ENCODE data around the gene ATP2B2.
A peak's percentile ranks its signal among the peaks of the same experiment; 100 is the strongest.

ATP2B2 gene

GRCh38 chr3:10343526-10343925 lies 161.9 kb downstream of the ATP2B2 start:
- no peak for DNase-seq (ENCODE audit: low read depth)

DNA sequence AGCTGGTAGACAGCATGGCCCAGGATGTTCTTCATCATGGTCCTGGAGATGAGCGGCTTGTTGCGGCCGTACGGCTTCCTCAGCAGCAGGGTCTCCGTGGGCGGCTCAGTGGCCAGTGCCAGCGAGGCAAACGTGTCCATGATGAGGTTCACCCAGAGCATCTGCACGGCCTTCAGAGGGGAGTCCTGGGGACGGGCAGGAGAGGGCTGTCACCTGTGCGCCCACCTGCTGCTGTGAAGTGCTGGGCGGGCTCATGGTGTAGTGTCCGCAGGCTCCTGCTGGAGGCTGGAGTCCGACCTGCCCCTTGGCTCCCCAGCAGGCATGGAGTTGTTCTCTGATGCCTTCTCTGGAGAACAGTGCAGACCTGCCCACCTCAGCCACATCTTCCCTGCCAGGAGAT lies 162.6 kb downstream of the ATP2B2 start:
- no peak for DNase-seq (ENCODE audit: low read depth)

DNA sequence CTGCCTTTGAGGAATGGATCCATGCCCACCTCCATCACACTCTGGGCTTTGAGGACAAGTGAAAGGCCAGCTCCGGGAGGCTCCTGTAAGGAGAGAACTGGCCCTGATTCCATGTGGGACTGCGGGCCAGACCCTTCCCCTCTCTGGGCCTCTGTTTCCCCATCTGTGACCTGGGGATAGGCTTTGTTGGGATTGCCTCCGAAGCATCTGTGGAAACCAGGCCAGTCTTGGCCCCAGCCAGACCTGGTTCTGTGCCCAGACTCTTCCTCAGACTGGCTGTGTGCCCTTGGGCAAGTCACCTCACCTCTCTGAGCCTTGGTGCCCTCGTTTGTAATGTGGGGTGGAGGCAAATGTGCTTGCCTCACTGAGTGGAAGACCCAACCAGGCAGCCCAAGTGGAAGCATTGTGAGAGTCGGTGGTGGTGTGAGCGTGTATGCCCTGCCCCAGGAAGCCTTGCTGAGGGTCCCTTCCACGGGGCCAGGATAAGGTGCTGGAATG lies 163.4 kb downstream of the ATP2B2 start:
- no peak for DNase-seq (ENCODE audit: low read depth)

- DNase-seq (ENCODE audit: low read depth): no peak
These were observed 164.9 kb downstream of the ATP2B2 start for GRCh38 chr3:10340476-10340875.

DNA sequence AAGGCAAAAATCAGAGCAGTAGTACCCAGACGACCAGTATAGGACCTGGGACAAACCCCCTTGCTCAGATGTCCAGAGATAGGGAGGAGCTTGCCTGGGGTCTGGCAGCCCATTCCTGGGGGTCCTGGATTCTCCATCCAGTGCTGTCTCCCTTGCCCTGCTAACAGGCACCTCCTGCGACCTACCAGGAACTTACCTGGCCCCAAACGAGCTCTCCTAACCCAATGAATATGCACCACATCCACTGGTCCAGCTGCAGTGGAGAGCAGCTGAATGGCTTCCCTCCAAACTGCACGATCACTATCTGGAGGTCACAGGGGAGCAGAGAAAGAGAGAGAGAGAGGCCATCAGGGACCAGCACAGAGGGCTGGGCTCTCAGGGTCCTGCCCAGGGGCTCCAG lies 165.3 kb downstream of the ATP2B2 start:
- no peak for DNase-seq (ENCODE audit: low read depth)

- no peak for DNase-seq (ENCODE audit: low read depth)
These were observed 165.9 kb downstream of the ATP2B2 start for GRCh38 chr3:10339376-10339955.

DNA sequence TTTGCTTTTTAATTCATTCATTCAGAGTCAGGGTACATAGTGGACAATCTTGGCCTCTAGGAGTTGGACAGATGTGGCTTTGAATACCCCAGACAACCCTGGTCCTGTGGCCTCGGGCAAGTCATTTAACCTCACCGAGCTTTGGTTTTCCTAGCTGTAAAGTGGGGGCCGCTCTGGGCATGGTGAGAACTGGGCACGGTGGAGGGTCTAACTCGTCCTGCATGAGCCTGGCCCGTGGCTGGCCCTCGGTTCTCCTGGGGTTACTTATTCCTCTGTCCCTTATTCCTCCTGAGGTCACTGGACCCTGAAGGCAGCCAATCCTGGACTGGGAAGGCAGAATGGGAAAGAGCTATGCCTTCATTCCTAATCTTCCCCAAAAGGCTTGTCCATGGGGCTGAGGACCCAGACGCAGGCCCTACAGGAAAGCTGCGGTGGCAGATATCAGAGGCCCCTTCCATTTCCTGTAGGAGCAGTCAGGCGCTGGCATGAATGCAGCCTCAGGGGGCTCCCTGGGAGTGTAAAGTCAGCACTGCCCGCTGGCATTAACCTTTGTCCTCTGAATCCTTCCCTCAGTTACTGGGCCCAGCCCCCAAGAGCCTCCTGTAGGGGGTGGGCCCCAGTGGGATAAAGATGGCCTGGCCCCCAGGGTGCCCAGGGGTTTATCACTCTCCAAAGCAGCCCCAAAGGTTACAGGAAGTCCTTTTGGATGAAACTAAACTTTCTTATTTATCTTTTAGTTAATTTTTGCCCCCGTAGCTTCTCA lies 166.6 kb downstream of the ATP2B2 start:
- no peak for DNase-seq (ENCODE audit: low read depth)

- DNase-seq (ENCODE audit: low read depth): no peak
These were observed 167.3 kb downstream of the ATP2B2 start for GRCh38 chr3:10338164-10338470.

DNA sequence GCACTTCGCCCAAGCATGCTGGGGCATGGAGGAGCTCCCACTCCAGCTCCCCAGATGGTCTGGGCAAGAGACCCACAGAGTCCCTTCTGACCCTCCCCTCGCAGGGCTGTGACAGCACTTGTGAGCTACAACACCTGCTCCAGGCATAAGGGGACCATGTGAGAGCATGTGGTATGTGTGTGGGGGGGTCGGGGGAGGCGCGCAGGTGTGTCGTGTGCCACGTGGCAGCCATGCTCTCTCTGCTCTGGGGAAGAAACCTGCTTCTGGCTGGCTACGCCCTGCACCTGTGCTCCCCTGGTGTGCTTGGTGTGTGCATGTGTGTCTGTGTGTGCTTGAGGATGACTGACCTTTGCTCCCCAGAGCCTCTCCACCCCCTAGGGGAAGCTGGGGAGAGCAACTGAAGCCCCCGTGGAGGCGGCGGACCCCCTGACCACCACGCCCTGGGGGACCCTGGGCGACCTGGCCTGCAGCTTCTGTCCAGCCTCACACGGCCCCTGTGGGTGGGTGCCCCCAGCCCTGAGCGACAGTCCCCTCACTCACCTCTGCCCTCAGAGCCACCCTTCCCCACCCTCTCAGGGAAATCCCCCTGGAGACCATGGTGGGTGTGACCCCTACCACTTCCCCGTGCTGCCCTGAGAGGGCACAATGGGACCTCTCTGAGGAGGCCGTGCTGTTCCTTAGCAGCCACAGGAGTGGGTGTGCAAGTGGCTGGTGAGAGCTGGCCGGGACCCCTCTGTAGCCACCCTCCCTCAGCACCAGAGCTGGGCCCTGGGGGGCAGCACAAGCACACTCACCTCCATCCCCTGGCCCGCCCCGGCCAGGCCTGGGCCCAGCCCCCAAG lies 167.8 kb downstream of the ATP2B2 start:
- no peak for DNase-seq (ENCODE audit: low read depth)

DNA sequence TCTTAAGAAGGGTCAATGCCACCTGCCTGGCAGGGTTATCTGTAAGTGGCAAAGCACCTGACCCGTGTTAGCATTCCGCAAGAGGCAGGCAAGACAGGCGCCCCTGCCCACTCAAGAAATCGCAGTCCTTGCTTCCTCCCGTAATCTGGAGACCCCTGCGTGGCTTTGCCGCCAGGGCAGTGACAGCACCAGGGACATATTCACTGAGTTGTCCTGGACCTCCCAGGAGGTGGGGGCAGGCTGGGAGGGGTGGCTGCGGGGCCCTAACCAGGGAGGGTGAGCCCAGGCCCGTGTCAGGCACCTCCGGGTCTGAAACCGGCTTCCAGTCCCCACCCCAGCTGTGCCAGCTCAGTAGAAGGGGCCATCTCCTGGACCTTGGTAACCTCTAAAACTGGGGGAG lies 168.6 kb downstream of the ATP2B2 start:
- no peak for DNase-seq (ENCODE audit: low read depth)

GRCh38 chr3:10335871-10336622 lies 169.3 kb downstream of the ATP2B2 start:
- no peak for DNase-seq (ENCODE audit: low read depth)

GRCh38 chr3:10335190-10335738 lies 170.1 kb downstream of the ATP2B2 start:
- DNase-seq (ENCODE audit: low read depth): no peak

- DNase-seq (ENCODE audit: low read depth): peak; percentile 44
These were observed 170.9 kb downstream of the ATP2B2 start for GRCh38 chr3:10334459-10334858.

DNA sequence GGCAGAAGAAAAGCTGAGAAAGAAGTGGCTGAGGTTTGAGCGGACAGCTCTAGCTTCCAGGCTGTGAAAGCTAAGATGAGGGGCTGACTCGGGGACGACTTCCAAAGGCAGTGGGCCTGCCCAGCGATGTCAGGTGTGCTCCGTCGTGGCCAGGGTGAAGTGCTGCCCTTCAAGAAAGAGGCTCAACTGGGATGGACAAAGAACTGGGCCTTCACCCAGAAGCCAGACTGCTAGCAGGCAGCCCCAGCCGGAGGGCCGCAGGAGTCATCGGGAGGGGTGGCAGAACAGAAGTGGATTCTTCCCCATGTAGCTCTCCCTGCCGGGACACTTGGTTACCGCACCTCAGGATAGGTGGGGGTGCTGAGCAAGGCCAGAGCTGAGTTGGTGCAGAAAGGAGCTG lies 171.3 kb downstream of the ATP2B2 start:
- DNase-seq (ENCODE audit: low read depth): no peak

DNA sequence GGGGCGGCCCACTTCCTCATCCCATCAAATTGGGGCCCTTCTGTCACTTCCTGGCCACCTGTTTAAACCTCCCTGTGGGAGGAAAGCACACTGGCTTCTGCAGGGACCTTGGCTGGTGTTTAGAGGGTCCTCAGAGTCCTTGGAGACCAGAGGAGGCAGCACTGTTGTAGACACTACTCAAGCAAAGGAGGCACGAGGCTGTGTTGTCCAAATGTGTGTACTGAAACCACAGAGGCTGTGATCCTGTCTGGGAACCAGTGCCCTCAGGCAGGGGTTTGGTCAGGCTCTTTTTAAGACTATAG lies 172.1 kb downstream of the ATP2B2 start:
- DNase-seq (ENCODE audit: low read depth): no peak

DNA sequence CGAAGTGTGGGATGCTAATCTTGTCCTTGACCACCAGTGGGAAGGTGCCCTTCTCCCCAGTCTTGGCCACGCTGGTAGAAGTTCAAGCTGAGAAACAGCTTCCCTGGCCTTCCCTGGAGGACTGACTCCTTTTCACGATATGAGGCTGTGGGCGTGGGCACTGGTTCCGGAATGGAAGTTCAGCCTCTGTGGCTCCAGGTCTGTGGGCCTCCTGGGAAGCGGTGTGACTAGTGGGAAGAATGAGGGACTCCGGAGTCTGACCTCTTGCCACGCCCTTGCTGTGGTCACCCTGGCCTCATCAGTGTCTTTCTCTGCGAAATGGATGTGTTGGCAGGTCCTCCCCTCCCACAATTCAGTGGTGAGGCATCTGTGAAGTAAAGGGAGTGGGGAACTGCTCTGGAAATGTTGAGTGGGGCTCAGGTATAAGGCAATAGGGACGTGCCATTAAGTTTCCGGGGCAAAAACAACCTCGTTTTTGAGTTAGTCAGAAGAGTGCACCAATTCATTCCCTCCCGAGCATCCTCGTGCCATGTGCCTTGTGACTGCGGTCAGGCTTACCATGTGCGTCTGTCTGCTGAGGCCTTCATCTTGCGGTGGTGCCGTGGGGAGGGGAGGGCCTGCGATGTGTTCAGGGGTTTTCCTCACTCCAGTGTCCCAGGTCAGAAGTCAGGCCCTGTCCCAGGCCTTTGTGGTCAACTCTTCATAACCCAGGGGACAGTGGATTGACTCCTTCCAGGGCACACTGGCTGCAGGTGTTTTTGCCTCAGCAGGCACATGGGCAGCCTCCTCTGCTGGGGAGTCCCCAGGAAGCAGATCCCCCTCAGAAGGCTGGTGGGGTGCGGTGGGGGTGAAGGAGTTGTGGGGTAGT lies 172.7 kb downstream of the ATP2B2 start:
- no peak for DNase-seq (ENCODE audit: low read depth)

GRCh38 chr3:10331320-10331719 lies 174.1 kb downstream of the ATP2B2 start:
- no peak for DNase-seq (ENCODE audit: low read depth)

- no peak for DNase-seq (ENCODE audit: low read depth)
These were observed 175.1 kb downstream of the ATP2B2 start for GRCh38 chr3:10330319-10330718.

GRCh38 chr3:10329495-10330015 lies 175.8 kb downstream of the ATP2B2 start:
- no peak for DNase-seq (ENCODE audit: low read depth)

DNA sequence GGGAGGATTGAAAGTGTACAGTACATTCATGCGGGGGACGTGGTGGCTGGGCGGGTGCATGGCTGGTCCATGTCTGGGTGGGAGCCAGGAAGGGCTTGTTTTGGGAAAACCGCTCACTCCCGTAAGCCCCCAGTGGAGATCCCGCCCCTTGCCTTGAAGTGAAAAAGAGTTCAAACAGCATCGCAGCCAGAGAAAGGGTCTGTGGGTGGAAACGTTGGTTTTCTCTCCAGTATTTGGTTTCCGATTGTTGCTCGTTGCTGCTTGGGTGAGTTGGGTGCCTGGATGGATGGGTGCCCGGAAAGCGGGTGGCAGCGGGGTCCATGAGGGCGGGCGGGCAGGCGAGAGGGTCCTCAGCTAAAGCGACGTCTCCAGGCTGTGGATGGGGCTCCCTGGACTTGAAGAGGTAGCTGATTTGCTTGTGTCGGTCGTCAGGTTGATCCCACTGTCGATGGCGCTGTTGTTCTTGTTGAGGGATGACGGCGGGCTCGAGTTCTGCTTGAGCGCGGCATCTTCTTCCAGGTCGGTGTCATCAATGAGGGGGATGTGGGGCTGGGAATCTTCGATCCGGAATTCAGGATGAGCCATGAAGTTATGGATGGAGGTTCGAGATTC lies 176.8 kb downstream of the ATP2B2 start:
- DNase-seq (ENCODE audit: low read depth): no peak

DNA sequence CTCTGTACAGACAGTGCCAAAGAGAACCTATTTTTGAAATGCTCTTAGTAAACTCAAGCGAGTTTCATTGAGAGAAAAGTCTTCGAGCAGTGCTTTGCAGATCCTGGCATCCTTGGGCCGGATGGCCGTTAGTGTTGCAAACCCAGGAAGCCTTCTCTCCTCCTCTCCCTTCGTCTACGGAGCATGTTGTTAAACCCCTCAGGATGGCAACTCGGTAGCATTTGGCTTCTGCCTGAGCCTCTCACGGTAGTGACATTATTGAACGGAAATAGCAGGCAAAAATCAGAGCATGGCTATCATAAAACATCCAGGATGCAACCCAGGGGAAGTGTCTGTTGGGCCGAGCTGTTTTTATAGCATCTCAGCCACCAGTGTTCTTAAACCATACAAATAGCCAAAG lies 177.8 kb downstream of the ATP2B2 start:
- DNase-seq (ENCODE audit: low read depth): no peak

Data from stromal cell of bone marrow (primary cell).